NCI-H1930 (cell line): ENCODE measurements around the gene LTA.

Experiments used
- DNase-seq, 2 experiments: peaks; one replicate each; lab custom pipeline; 2025; lab: John Stamatoyannopoulos, UW

Gene LTA

GRCh38 chr6:31572041-31572911 is at the start of gene LTA:
Gene LTA, plus strand, starts transcription at chr6:31572289. Its CDS starts 454 bp downstream, at chr6:31572743.
- no peak for DNase-seq

- DNase-seq, result no peak
Observed at GRCh38 chr6:31525553-31525931, 46.5 kb upstream of the LTA start.

- no peak for DNase-seq
Observed at GRCh38 chr6:31525932-31526591, 46.0 kb upstream of the LTA start.

- DNase-seq, result no peak
Observed at GRCh38 chr6:31528307-31528777, 43.7 kb upstream of the LTA start.

GRCh38 chr6:31528821-31529328 is 43.2 kb upstream of the LTA start, which contains the start of gene MCCD1:
Gene MCCD1, plus strand, starts transcription at chr6:31528962. Its CDS starts 53 bp downstream, at chr6:31529015.
- no peak for DNase-seq

GRCh38 chr6:31529329-31530150 is 42.5 kb upstream of the LTA start:
- DNase-seq, result no peak

- no peak for DNase-seq
Observed at GRCh38 chr6:31530659-31531058, 41.4 kb upstream of the LTA start.

- no peak for DNase-seq
Observed at GRCh38 chr6:31531162-31531561, 40.9 kb upstream of the LTA start.

- DNase-seq, result no peak
Observed at GRCh38 chr6:31531771-31532643, 40.1 kb upstream of the LTA start.

GRCh38 chr6:31532644-31533454 is 39.2 kb upstream of the LTA start:
- no peak for DNase-seq

GRCh38 chr6:31533455-31533841 is 38.6 kb upstream of the LTA start:
- DNase-seq, result no peak

GRCh38 chr6:31534011-31534410 is 38.1 kb upstream of the LTA start:
- DNase-seq, result no peak

GRCh38 chr6:31534521-31535040 is 37.5 kb upstream of the LTA start:
- no peak for DNase-seq

- DNase-seq, result no peak
Observed at GRCh38 chr6:31535538-31536324, 36.4 kb upstream of the LTA start.

GRCh38 chr6:31538805-31539400 is 33.2 kb upstream of the LTA start:
- DNase-seq, result no peak

GRCh38 chr6:31540640-31541039 is 31.4 kb upstream of the LTA start:
- no peak for DNase-seq

GRCh38 chr6:31541059-31541657 is 30.9 kb upstream of the LTA start:
- no peak for DNase-seq
